ENCODE results near the gene FAM20C.

FAM20C gene

DNA sequence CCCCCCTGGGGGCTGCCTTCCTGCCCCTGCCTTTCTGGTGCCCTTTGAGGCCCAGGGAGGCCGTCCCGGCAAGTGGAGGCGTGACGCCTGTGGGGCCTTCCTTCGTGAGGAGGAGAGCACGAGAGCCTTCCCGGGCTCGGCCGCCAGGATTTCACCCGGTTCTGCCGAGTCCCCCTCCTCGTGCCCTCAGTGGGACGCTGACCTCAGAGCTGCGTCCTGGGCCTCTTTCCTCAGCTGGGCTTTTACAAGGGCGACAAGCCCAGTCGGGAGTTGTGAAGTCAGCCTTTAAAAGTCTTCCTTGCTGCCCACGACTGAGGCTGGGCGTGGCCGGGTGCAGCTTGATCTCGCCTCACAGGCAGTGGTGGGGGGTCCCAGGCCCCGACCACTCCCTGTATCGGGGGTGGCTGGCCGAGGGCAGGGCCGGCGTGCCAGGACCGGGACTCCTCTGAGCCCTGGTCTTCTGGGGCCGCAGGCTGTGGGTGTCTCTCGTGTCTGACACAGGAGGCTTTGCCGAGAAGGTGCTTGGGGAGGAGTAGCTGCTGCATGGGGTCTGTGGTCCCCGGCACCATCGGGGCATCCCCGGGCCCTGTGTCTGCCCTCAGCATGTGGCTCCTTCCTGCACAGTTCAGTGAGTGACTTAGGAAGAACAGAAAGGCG, 41.8 kb downstream of the FAM20C start:
- Histone ChIP-seq H3K4me1 (ENCODE audit: control insufficient read depth, insufficient read depth, low read length) (no peaks in the 10 kb centered on the region), H3K27ac (ENCODE audit: extremely low read depth, low read depth, low read length) (no peak overlapping the region), H3K4me3 (ENCODE audit: low read depth, low read length) (no peak overlapping the region), H3K36me3 (ENCODE audit: control insufficient read depth in 2 of 2, insufficient read depth in 1 of 2, low read length in 2 of 2) (no peaks in the 10 kb centered on the region), H3K9me3 (ENCODE audit: control insufficient read depth, insufficient read depth, low read depth, low read length) (no peaks in the 10 kb centered on the region)
- POLR2A ChIA-PET = no interaction called here
- TF ChIP-seq ZNF48 (tag by site-specific recombination; IDR thresholded peaks at IDR 0.05) = no peak
- TF ChIP-seq ZIC2 (tag by site-specific recombination; IDR thresholded peaks at IDR 0.05) = 0 out of 2 replicates have a peak, but pooled peaks have one; percentile 24
- CTCF ChIA-PET = no interaction called here

DNA sequence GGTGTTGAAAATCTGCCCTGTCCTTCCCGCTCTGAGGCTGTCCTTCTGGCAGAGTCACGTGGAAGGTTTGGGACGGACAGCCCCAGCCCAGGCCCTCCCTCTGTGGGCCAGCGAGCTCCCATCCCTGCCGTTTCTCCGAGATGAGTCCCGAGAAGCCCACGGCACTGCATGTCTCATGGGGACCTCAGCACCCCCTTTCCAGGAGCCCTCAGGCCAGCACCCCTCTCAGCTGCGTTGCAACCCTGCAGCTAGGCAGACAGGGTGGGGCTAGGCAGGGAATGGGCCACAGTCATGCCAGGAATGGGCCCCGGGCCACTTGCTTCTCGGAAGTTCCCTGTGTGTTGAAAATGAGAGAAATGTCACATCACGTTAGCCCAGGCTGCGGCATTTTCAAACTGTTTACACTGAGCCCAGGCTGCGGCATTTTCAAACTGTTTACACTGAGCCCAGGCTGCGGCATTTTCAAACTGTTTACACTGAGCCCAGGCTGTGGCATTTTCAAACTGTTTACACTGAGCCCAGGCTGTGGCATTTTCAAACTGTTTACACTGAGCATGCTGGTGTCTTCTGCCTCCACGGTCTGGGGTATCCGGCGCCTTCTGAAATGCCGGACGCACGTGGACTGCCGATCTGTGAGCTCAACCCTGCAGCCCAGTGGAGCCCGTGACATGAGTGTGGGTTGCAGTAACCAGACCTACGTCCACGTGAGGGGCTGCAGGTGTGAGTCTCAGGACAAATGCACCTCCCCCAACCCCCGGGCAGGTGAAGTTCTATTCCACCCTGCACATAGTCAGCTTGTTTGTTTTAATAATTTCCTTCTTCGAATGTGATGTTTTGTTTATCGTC, 42.6 kb downstream of the FAM20C start:
- H3K4me1 ChIP-seq (ENCODE audit: control insufficient read depth, insufficient read depth, low read length) = no peaks in the 10 kb centered on the region
- H3K27ac ChIP-seq (ENCODE audit: extremely low read depth, low read depth, low read length) = no peak overlapping the region
- H3K36me3 ChIP-seq (ENCODE audit: control insufficient read depth in 2 of 2, insufficient read depth in 1 of 2, low read length in 2 of 2) = no peaks in the 10 kb centered on the region
- ChIA-PET CTCF (no interaction called here), POLR2A (no interaction called here)
- TF ChIP-seq ZSCAN16 (tag by site-specific recombination; IDR thresholded peaks at IDR 0.05) (no peak), ZBTB20 (tag by site-specific recombination; IDR thresholded peaks at IDR 0.05) (no peak), ZSCAN30 (tag by site-specific recombination; IDR thresholded peaks at IDR 0.05) (no peak), ZNF555 (tag by site-specific recombination; conservative IDR thresholded peaks at IDR 0.05) (no peak), ZFP3 (tag by site-specific recombination; IDR thresholded peaks at IDR 0.05; ENCODE audit: low read depth) (no peak), HOXD13 (CRISPR knock-in tag; IDR thresholded peaks at IDR 0.05; ENCODE audit: borderline replicate concordance) (no peak), ZNF654 (tag by site-specific recombination; IDR thresholded peaks at IDR 0.05; ENCODE audit: low read depth) (no peak), ZNF48 (tag by site-specific recombination; IDR thresholded peaks at IDR 0.05) (no peak), ZNF292 (tag by site-specific recombination; IDR thresholded peaks at IDR 0.05; ENCODE audit: borderline replicate concordance, low read depth) (no peak), ZNF624 (tag by site-specific recombination; IDR thresholded peaks at IDR 0.05) (no peak), KLF16 (tag by site-specific recombination; IDR thresholded peaks at IDR 0.05) (no peak), WT1 (tag by site-specific recombination; IDR thresholded peaks at IDR 0.05) (no peak), TRIM28 (IDR thresholded peaks at IDR 0.05; ENCODE audit: borderline replicate concordance, low read length) (no peak), ZNF530 (tag by site-specific recombination; IDR thresholded peaks at IDR 0.05; ENCODE audit: low read depth) (no peak), ZNF501 (tag by site-specific recombination; IDR thresholded peaks at IDR 0.05) (no peak)
- TF ChIP-seq, protein P1, sequence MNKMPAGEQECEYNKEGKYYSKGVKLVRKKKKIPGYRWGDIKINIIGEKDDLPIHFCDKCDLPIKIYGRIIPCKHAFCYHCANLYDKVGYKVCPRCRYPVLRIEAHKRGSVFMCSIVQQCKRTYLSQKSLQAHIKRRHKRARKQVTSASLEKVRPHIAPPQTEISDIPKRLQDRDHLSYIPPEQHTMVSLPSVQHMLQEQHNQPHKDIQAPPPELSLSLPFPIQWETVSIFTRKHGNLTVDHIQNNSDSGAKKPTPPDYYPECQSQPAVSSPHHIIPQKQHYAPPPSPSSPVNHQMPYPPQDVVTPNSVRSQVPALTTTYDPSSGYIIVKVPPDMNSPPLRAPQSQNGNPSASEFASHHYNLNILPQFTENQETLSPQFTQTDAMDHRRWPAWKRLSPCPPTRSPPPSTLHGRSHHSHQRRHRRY (tag by site-specific recombination; IDR thresholded peaks at IDR 0.05) = no peak
- TF ChIP-seq, protein P2, sequence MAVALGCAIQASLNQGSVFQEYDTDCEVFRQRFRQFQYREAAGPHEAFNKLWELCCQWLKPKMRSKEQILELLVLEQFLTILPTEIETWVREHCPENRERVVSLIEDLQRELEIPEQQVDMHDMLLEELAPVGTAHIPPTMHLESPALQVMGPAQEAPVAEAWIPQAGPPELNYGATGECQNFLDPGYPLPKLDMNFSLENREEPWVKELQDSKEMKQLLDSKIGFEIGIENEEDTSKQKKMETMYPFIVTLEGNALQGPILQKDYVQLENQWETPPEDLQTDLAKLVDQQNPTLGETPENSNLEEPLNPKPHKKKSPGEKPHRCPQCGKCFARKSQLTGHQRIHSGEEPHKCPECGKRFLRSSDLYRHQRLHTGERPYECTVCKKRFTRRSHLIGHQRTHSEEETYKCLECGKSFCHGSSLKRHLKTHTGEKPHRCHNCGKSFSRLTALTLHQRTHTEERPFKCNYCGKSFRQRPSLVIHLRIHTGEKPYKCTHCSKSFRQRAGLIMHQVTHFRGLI (tag by site-specific recombination; IDR thresholded peaks at IDR 0.05) = no peak
- TF ChIP-seq, protein P3, sequence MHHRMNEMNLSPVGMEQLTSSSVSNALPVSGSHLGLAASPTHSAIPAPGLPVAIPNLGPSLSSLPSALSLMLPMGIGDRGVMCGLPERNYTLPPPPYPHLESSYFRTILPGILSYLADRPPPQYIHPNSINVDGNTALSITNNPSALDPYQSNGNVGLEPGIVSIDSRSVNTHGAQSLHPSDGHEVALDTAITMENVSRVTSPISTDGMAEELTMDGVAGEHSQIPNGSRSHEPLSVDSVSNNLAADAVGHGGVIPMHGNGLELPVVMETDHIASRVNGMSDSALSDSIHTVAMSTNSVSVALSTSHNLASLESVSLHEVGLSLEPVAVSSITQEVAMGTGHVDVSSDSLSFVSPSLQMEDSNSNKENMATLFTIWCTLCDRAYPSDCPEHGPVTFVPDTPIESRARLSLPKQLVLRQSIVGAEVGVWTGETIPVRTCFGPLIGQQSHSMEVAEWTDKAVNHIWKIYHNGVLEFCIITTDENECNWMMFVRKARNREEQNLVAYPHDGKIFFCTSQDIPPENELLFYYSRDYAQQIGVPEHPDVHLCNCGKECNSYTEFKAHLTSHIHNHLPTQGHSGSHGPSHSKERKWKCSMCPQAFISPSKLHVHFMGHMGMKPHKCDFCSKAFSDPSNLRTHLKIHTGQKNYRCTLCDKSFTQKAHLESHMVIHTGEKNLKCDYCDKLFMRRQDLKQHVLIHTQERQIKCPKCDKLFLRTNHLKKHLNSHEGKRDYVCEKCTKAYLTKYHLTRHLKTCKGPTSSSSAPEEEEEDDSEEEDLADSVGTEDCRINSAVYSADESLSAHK (tag by site-specific recombination; IDR thresholded peaks at IDR 0.05) = no peak
- TF ChIP-seq, protein P4, sequence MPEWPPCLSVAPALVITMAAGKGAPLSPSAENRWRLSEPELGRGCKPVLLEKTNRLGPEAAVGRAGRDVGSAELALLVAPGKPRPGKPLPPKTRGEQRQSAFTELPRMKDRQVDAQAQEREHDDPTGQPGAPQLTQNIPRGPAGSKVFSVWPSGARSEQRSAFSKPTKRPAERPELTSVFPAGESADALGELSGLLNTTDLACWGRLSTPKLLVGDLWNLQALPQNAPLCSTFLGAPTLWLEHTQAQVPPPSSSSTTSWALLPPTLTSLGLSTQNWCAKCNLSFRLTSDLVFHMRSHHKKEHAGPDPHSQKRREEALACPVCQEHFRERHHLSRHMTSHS (tag by site-specific recombination; IDR thresholded peaks at IDR 0.05) = no peak
- TF ChIP-seq, protein P5, sequence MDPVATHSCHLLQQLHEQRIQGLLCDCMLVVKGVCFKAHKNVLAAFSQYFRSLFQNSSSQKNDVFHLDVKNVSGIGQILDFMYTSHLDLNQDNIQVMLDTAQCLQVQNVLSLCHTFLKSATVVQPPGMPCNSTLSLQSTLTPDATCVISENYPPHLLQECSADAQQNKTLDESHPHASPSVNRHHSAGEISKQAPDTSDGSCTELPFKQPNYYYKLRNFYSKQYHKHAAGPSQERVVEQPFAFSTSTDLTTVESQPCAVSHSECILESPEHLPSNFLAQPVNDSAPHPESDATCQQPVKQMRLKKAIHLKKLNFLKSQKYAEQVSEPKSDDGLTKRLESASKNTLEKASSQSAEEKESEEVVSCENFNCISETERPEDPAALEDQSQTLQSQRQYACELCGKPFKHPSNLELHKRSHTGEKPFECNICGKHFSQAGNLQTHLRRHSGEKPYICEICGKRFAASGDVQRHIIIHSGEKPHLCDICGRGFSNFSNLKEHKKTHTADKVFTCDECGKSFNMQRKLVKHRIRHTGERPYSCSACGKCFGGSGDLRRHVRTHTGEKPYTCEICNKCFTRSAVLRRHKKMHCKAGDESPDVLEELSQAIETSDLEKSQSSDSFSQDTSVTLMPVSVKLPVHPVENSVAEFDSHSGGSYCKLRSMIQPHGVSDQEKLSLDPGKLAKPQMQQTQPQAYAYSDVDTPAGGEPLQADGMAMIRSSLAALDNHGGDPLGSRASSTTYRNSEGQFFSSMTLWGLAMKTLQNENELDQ (tag by site-specific recombination; IDR thresholded peaks at IDR 0.05; ENCODE audit: low read depth) = no peak
- no peak overlapping the region for H3K4me3 ChIP-seq (ENCODE audit: low read depth, low read length)
- H3K9me3 ChIP-seq (ENCODE audit: control insufficient read depth, insufficient read depth, low read depth, low read length) = no peaks in the 10 kb centered on the region
